Left forelimb (tissue), 1 donor: ENCODE results near the gene NUDT2.
"Not testable (repeated sequence)": the region's sequence is repeated elsewhere in the genome, so short reads cannot be mapped to it uniquely, and the experiment has no call there.

Experiments
- DNase-seq: peaks from one replicate; pipeline ENCODE4 v3.0.0-alpha.2; 2018; ENCODE audit warnings: low spot score

NUDT2 gene

DNA sequence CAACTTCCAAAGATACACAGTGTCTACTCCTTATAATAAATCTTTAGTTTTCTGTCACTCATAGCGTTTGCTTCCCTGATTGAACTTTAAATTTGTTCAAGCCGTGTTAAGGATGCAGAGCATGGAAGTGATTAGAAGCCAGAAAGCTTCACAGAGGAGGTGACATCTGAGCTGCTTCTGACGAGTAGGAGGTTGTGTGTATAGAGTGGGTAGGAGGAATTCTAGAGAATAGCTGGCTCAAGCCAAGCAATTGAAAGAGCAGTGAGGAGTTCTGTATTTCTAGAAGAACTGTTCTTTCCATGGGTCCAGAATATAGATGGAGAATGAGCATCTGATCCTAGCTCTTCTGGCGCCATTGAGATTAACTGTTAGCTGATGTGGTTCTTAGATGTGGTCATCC is 6.0 kb downstream of the NUDT2 start:
- DNase-seq: no peak

DNA sequence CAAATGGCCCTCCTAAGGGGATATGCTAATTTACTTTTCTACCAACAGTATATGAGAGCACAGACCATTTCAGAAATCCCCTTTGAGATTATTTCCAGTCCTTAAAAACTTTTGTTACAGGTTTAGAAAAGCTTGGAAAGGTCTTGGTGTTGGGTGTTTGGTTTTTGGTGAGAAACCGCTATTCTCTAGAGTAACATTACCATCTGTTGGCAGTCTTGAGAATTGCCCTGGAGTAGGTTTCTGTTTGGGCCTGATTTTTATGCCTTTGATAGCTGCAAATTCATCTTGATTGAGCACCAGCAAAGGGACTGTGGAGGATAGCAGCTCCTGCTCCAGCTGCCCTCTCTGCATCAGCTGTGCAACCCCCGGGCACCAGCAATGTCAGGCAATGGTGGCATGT is 8.0 kb downstream of the NUDT2 start:
- no peak for DNase-seq

DNA sequence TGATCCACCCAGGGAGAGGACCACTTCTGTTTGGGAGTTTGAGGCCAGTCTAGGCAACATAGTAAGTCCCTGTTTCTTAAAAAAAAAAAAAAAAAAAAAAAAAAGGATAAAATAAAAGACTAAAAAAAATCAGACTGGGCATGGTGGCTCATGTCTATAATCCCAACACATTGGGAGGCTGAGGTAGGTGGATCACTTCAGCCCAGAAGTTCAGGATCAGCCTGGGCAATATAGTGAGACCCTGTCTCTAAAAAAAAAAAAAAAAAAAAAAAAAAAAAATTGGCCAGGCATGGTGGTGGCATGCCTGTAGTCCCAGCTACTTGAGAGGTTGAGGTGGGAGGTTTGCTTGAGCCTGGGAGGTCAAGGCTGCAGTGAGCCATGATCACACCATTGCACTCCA is 8.7 kb downstream of the NUDT2 start:
- DNase-seq: not testable (repeated sequence)

DNA sequence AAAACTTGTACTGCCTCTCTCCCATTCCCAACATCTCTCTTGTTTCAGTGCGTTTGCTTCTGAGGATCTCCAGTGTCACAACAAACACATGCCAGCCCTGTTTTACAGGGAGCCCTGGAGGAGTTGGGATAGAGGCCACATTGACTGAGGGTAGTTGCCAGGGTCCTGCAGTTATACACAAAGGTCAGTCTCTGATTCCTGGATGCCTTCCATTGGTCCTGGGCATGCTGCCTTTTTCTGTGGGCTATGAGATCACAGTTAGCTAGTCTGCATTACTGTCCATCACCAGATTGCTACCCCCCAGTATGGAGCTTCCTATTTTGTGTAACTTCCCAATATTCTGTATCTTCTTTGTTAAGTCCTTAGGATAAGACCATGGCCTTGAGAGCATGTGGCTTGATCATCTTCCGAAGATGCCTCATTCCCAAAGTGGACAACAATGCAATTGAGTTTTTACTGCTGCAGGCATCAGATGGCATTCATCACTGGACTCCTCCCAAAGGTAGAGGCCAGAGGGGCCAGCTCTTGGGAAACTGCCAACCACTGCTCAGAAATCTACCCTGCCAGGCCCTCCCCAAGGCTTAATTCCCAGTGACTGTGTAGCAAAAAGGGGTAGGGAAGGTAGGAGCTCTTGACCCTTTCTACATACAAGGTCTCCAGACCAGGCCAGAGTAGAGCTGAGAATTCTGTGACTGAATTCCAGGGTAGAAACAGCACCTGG is 9.5 kb downstream of the NUDT2 start:
- DNase-seq: no peak

DNA sequence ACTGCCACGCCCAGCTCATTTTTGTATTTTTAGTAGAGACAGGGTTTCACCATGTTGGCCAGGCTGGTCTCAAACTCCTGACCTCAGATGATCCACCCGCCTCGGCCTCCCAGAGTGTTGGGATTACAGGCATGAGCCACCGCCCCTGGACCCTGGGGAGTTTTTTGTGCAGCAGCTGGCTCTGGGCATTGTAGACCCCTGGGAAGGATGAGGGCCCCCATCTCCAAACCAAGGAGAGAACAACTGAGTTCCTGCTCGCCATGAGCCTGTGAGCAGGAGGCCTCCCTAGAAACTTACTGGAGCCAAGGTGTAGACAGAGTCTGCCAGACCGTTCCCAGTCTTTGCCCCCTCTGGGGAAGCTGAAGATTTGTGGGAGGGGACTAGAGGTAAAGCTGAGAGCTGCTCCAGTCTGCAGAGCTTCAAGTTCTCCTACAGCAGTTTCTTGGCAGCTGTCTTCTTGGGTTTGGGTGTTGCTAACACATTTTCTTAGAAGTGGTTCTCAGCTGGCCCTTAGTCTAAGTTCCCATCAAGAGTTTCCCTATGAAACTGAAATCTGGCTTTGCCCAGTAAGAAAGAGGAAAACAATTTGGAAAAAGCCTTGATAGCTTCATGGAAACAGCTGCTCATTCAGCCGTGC is 12.4 kb downstream of the NUDT2 start:
- no peak for DNase-seq

DNA sequence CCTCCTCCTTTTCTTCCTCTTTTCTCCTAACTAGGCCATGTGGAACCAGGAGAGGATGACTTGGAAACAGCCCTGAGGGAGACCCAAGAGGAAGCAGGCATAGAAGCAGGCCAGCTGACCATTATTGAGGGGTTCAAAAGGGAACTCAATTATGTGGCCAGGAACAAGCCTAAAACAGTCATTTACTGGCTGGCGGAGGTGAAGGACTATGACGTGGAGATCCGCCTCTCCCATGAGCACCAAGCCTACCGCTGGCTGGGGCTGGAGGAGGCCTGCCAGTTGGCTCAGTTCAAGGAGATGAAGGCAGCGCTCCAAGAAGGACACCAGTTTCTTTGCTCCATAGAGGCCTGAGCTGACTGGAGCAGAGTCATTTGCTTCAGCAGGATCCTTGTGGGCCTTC is 13.7 kb downstream of the NUDT2 start:
- no peak for DNase-seq

DNA sequence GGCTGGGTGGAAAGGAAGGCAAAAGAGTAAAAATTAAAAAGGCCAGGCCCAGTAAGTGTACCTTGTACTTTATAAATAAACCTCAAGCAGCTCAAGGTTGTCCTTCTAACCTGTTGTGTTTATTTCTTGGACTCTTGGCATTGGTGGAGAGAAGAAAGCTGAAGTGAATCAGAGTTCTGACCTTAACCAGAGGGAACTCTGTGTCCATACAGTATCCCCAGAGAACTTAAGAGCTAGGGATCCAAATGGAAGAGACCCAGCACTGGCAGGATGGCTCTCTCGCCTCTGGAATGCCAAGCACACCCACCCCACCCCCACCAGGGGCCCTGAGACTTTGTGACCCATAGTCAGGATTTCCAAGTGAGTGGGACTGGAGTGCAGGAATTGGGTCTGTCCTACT is 14.2 kb downstream of the NUDT2 start:
- no peak for DNase-seq

DNA sequence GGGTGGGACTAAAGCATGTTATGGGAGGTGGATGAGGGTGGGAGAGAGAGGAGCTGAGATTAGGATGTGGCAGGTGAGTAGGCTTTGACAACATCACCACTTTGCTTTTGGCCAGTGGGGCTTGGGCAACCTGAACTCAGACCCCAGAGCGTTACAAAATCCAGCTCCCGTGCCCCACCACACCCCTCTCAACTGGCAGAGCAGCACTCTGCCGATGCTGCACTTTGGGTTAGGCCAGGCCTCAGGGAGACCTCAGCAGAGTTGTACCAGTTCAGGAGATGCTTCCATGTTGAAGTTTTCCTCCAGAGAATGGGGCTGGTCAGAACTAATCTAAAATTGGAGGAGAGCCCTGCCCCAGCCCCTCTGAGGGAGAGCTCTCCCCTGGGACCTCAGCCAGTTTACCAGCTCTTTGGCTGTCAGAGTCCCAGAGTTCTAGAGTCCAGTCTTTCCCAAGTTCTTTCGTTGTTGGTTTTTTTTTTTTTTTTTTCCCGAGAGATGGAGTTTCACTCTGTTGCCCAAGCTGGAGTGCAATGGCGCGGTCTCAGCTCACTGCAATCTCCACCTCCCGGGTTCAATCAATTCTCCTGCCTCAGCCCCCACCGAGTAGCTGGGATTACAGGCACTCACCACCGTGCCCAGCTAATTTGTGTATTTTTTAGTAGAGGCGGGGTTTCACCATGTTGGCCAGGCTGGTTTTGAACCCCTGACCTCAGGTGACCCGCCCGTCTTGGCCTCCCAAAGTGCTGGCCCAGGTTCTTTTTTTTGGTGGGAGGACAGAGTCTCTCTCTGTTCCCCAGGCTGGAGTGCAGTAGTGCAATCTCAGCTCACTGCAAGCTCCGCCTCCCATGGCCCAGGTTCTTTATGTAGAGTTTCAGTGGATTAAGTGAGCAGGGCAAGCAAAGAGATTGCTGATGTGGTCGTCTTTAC is 17.8 kb downstream of the NUDT2 start:
- no peak for DNase-seq

DNA sequence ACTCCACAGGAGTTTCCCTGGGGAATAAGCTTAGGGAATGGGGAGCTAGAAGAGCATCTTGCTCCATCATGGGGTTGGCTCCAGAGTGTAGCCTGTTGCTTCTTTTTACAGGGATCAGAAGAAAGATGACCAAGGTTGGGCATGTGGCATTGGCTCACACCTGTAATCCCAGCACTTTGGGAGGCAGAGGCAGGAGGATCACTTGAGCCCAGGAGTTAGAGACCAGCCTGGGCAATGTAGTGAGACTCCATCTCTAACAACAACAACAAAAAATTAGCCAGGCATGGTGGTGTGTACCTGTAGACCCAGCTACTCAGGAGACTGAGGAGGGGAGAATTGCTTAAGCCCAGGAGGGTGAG is 18.4 kb downstream of the NUDT2 start:
- DNase-seq: no peak

DNA sequence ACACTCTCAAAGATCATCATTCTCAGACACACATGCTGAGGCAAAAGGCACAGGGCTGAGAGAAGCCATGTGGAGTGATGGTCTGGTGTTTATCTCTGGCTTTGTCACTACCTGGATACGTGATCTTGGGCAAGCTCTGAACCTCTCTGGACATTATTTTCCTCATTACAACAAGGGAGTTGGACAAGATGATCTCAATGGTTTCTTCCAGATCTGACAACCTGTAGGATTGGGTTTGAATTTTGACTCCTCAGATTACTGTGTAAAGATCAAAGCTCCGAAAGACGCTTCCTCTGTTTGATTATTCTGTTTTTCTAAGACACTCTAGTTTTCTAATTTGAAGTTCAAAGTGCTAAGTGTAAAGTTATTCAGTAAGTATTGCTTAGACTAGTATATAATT is 20.0 kb downstream of the NUDT2 start:
- DNase-seq: no peak

DNA sequence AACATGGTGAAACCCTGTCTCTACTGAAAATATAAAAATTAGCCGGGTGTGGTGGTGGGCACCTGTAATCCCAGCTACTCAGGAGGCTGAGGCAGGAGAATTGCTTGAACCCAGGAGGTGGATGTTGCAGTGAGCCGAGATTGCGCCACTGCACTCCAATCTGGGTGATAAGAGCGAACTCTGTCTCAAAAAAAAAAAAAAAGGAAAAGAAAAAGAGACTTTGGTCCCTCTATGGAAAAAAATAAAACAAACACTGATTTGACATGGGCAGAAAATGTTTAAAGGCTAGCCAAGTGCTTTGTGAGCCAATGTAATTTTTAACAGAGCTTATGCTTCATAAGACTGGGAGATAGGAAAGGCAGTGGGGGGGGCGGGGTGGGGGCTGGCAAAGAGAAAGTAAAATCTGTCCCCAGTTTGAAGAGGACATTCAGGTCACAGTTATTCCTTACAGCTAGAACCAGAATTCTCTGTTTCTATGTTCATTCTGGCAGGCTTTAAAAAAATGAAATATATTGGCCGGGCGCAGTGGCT is 22.8 kb downstream of the NUDT2 start:
- not testable (repeated sequence) for DNase-seq

DNA sequence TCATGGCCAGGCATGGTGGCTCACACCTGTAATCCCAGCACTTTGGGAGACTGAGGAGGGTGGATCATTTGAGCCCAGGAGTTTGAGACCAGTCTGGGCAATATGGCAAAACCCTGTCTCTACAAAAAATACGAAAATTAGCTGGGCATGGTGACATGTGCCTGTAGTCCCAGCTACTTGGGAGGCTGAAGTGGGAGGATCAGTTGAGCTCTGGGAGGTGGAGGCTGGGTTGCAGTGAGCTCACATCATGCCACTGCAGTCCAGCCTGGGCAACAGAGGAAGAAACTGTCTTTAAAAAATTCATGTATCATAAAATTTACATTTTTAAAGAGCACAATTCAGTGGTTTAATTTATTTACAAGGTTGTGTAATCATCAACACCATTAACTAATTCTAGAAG is 23.6 kb downstream of the NUDT2 start:
- not testable (repeated sequence) for DNase-seq

DNA sequence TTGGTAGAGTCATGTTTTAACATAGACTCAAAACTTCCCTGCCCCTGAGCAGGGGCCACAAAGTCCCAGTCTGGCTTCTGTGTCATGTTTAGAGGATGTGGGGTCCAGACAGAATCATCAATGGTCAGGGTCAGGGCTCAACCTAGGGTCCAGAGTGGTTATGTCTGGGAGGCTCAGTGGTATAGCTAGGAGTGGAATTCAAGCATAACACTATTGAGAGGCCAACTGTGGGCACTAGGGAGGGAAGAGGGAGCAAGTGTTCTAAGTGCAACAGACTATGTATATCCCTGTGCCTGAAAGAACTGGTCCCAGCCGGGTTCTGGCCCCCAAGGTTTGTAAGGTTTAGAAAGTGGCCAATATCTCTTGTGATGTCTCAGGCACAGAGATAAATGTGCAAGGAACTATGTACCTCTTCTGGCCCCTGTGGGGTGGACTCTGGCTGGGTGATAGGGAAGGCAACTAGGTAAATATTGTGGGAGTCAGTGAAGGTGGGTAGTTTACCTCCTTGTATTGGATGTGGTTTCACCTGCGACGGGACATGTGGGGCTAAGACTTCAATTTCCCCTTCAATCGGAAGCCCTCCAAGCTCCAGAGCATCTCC is 33.3 kb downstream of the NUDT2 start:
- DNase-seq: no peak

DNA sequence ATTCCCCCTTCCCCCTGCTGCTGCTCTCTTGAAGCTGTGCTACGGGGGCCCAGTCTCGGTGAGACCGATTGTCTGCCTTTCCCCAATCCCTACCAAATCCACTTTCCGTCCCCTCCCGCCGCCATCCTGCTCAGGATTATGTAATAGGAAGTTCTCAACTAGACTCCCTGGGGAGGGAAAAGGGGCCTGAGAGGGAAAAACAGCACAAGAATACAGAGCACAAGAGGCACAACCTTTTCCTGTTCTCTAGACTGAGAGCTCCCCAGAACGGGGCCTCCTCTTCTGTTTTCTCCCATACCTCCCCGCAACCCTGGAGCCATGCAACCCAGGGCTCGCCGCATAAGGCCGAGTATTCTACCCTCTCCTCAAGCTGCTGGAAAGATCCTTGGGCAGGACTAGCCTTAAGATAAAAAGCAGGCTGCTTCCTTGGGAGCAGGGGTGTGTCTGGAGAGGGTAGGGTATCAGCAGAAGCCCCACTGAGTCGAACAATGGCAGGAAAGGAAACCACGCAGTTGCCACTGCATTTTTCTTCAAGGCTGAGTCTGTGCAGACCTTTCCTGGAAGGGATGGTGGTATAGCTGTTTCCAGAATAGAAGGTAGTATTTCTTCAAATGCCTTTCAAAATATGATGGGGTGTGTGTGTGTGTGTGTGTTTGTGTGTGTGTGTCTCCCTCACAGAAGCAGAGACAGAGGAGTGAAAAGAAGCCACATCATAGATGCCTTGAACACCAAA is 34.4 kb downstream of the NUDT2 start:
- no peak for DNase-seq

DNA sequence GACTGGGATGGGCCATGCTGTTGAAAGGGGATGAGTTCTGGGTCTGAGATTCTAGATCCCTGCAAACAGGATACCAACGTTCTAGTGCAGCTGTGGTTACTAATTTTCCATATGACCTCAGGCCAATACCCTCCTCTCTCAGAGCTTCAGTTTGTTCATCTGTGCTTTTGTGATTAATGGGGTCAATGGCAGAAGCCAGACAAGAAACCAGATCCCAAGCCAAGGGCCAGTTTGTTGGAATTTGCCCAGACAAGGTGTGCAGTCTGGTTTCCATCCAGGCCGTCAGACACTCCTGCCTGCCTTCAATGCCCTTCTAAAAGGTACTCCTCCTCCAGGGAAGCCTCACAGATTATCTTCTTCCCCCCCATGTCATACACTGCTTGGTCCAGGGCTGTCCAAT is 35.9 kb downstream of the NUDT2 start:
- no peak for DNase-seq

DNA sequence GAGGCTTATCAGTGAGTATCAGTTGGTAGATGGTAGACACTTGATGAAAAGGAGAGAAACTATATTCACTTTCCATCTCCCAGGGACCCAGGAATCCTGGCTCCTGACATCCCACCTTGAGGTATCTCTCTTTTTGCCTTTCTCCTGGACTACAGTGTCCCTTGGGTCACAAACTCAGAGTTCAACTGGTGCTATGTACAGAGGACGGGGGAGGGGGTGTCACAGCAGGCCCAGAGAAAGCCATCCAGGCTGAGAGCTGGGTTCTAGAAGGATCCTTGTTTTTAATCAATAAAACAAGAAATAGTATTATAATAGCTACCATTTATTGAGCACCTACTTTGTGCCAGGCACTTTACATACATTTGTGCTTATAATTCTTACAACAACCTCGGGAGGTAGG is 37.0 kb downstream of the NUDT2 start:
- no peak for DNase-seq

DNA sequence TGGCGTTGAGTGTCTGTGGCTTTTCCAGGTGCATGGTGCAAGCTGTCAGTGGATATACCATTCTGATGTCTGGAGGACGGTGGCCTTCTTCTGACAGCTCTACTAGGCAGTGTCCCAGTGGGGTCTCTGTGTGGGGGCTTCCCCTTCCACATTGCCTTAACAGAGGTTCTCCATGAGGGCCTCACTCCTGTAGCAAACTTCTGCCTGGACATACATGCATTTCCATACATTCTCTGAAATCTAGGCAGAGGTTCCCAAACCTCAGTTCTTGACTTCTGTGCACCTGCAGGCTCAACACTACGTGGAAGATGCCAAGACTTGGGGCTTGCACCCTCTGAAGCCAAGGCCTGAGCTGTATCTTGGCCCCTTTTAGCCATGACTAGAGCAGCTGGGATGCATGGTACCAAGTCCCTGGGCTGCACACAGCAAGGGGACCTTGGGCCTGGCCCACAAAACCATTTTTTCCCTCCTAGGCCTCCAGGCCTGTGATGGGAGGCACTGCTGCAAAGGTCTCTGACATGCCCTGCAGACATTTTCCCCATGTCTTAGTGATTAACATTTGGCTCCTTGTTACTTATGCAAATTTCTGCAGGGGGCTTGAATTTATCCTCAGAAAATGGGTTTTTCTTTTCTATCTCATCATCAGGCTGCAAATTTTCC is 38.5 kb downstream of the NUDT2 start:
- DNase-seq: not testable (repeated sequence)

DNA sequence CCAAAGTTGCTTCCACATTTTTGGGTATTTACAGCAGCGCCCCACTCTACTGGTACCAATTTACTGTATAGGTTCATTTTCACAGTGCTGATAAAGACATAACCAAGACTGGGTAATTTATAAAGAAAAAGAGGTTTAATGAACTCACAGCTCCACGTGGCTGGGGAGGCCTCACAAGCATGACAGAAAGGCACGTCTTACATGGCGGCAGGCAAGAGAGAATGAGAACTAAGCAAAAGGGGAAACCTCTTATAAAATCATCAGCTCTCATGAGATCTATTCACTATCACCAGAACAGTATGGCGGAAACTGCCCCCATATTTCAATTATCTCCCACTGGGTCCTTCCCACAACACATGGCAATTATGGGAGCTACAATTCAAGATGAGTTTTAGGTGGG is 39.4 kb downstream of the NUDT2 start:
- not testable (repeated sequence) for DNase-seq

DNA sequence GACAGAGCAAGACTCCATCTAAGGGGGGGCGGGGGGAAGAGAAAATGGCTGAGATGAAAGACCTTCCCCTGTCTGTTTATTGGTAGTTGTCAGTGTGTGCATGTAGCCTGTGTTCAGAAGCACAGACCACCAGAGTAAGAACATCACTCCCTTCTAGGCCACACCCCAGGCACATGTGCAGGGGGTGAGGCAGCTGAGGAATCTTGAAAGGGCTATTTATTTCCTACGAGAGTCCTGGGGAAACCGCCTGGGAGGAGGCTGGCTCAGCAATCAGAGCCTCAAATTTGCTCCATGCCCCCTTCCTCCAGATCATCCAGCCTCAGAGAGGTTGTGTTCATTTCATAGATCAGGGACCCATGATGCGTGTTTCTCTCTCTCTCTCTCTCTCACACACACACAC is 40.3 kb downstream of the NUDT2 start:
- DNase-seq: no peak

DNA sequence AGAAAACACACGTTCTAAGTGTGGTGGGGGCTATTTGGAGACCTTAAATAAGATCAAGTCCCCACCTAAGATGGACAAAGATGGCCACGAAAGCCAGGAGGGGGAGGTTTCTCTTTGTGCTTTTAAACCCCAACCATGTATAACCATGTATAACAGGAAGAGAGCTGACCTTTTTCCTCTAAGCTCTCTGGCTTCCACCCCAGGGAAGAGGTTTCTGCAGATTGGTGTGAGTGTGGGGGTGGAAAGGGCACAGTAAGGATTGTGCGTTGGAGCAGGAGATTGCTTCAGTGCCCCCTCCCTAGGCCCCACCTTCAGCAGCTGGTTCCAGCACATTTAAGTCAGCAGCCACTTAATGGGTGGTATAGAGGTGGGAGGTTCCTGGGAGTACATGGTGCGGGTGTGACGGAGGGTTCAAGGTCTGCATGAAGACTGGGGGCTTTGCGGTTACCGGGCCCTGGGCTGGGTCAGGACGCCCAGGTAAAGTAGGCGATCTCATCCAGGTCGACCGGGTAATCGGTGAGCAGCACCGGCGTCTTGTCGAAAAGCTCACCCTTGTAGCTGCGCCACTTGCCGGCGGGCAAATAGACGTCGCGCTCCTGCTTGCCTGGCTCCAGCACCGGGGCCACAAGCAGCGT is 41.1 kb downstream of the NUDT2 start:
- DNase-seq: no peak
